ENCODE measurements around the gene RPIA.

GRCh38 chr2:88651646-88652045 lies 39.8 kb upstream of the RPIA start:
- TF ChIP-seq, protein P1, sequence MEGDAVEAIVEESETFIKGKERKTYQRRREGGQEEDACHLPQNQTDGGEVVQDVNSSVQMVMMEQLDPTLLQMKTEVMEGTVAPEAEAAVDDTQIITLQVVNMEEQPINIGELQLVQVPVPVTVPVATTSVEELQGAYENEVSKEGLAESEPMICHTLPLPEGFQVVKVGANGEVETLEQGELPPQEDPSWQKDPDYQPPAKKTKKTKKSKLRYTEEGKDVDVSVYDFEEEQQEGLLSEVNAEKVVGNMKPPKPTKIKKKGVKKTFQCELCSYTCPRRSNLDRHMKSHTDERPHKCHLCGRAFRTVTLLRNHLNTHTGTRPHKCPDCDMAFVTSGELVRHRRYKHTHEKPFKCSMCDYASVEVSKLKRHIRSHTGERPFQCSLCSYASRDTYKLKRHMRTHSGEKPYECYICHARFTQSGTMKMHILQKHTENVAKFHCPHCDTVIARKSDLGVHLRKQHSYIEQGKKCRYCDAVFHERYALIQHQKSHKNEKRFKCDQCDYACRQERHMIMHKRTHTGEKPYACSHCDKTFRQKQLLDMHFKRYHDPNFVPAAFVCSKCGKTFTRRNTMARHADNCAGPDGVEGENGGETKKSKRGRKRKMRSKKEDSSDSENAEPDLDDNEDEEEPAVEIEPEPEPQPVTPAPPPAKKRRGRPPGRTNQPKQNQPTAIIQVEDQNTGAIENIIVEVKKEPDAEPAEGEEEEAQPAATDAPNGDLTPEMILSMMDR (IDR thresholded peaks at IDR 0.05) = no peak
- no peak for TF ChIP-seq POLR2A (IDR thresholded peaks at IDR 0.05)
